C4-2B (cell line): ENCODE data around the gene STAT4.

Experiments used
- ZFX ChIP-seq: fragments of 450-650 bp; IDR thresholded peaks from 2 replicates; pipeline ENCODE4 v1.6.1; 2017
- TF ChIP-seq, protein P1 (sequence below): fragments of 450-650 bp; conservative IDR thresholded peaks from 2 replicates; pipeline ENCODE4 v1.5.1; 2017; ENCODE audit warnings: mild to moderate bottlenecking

DNA sequence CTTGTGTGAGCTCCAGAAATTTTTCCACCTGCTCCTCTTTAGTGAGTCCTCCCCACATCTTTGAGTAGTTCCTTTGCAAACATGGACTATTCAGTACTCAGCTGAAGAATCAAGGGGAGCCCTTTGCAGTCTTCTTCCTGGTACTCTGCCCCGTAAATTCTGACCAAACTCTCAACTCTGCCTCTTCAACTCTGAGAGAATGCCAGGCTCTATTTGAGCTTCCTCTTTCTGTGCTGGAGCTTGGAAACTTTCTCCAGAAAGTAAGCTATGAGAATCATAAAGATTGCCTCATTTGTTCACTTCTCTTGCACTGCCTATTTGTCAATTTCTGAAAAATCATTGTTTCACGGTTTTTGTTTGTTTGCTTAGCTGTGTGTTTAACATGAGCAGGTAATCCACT is 7.4 kb upstream of the STAT4 start:
- TF ChIP-seq, protein P1, sequence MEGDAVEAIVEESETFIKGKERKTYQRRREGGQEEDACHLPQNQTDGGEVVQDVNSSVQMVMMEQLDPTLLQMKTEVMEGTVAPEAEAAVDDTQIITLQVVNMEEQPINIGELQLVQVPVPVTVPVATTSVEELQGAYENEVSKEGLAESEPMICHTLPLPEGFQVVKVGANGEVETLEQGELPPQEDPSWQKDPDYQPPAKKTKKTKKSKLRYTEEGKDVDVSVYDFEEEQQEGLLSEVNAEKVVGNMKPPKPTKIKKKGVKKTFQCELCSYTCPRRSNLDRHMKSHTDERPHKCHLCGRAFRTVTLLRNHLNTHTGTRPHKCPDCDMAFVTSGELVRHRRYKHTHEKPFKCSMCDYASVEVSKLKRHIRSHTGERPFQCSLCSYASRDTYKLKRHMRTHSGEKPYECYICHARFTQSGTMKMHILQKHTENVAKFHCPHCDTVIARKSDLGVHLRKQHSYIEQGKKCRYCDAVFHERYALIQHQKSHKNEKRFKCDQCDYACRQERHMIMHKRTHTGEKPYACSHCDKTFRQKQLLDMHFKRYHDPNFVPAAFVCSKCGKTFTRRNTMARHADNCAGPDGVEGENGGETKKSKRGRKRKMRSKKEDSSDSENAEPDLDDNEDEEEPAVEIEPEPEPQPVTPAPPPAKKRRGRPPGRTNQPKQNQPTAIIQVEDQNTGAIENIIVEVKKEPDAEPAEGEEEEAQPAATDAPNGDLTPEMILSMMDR = no peak
- no peak for TF ChIP-seq ZFX
